Measurements from ENCODE around the gene FAM200B.
A peak's percentile ranks its signal among the peaks of the same experiment; 100 is the strongest.

FAM200B gene

DNA sequence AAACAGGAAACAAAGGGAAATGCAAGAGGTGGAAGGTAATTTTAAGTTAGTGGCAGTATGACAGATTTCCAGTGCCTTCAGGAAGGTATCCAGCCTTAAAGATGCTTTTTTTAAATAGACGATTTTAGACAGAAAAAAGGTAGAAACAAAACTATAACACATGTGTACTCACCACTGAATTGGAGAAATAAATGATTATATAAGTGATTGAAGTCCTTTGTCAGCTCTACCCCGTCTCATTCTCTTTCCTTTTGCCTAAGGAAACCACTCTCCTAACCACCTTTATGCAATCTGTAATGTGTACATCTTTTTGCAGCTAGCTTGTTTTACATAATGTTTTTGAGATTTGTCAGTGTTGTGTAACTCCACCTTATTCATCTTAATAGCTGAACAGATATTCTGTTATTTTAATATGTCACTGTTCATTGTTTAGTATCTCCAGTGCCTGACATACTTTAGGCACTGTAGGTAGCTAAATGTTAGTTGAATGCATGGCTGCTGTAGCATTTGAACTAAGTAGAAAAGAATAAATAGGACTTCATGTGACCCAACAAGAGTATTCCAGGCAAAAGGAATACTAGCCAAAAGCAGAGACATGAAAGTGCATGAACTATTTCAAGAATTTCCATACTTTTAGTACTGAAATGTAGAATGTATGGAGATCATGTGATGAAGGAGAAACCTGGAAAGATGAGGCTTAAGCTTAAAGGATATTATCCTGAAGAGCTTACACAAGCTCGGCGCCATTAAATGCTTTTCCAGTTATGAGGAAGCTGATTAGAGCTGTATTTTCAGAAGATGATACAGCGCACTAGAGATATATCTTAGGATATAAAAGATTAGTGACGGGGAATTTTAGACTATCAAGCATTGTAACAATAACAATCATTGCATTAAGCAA is 865 bp downstream of the FAM200B start:
- TF ChIP-seq CTCF (conservative IDR thresholded peaks at IDR 0.05; ENCODE audit: control insufficient read depth, insufficient read depth, low read depth, low read length): no peak
- peak overlapping the region; percentile 92 for H3K4me3 ChIP-seq (ENCODE audit: control insufficient read depth, low read depth, low read length)

DNA sequence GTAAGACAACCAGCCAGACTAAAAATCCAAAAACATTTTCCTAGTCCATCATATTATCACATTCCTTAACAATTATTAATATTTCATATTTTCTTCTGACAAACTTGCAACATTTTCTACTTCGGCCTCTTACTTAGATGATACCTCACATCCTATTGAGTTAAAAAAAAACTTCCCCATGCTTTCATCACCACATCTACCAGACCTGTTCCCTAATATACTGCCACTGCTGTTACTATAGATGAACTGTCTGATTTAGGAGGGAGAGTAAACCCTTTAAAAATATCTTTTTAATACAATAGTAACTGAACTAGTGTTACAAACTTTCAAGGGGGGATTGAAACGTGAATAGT is 1.5 kb downstream of the FAM200B start:
- no peak for DNase-seq (ENCODE audit: low read depth)
- no peak for TF ChIP-seq CTCF (conservative IDR thresholded peaks at IDR 0.05; ENCODE audit: control insufficient read depth, insufficient read depth, low read depth, low read length)
- H3K4me3 ChIP-seq (ENCODE audit: control insufficient read depth, low read depth, low read length): peak overlapping the region; percentile 92

More for the DNA sequence above, 865 bp downstream of the FAM200B start:
- peak; percentile 32 for DNase-seq (ENCODE audit: low read depth)

- no peak for TF ChIP-seq CTCF (conservative IDR thresholded peaks at IDR 0.05; ENCODE audit: control insufficient read depth, insufficient read depth, low read depth, low read length)
- no peak for DNase-seq (ENCODE audit: low read depth)
- no peak overlapping the region for H3K4me3 ChIP-seq (ENCODE audit: control insufficient read depth, low read depth, low read length)
These were observed 2.9 kb downstream of the FAM200B start for GRCh38 chr4:15684498-15684897.

DNA sequence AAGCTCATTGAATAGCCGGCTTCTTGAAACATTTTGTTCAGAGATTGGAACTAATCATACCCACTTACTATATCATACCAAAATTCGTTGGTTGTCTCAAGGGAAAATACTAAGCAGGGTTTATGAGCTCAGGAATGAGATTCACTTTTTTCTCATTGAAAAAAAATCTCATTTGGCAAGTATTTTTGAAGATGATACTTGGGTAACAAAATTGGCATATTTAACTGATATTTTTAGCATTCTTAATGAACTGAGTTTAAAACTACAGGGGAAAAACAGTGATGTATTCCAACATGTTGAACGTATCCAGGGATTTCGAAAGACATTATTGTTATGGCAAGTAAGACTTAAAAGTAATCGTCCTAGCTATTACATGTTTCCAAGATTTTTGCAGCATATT is 6.4 kb downstream of the FAM200B start:
- DNase-seq (ENCODE audit: low read depth): peak; percentile 52
- TF ChIP-seq CTCF (conservative IDR thresholded peaks at IDR 0.05; ENCODE audit: control insufficient read depth, insufficient read depth, low read depth, low read length): no peak
- no peak overlapping the region for H3K4me3 ChIP-seq (ENCODE audit: control insufficient read depth, low read depth, low read length)

DNA sequence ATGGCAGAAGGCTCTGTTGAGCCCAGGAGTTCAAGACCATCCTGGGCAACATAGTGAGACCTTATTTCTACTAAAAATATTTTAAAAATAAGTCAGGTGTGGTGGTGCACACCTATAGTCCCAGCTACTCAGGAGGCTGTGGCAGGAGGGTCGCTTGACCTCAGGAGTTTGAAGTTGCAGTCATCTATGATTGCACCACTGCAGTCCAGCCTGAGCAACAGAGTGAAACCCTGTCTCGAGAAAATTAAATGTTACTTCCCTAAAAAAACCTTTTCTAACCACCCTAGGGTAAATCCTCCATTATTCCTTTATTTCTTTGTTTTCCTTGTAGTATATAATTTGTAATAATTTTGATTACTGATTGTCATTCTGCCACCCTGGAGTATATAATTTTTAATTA is 7.9 kb downstream of the FAM200B start:
- DNase-seq (ENCODE audit: low read depth): peak; percentile 33
- TF ChIP-seq CTCF (conservative IDR thresholded peaks at IDR 0.05; ENCODE audit: control insufficient read depth, insufficient read depth, low read depth, low read length): no peak
- no peak overlapping the region for H3K4me3 ChIP-seq (ENCODE audit: control insufficient read depth, low read depth, low read length)

DNA sequence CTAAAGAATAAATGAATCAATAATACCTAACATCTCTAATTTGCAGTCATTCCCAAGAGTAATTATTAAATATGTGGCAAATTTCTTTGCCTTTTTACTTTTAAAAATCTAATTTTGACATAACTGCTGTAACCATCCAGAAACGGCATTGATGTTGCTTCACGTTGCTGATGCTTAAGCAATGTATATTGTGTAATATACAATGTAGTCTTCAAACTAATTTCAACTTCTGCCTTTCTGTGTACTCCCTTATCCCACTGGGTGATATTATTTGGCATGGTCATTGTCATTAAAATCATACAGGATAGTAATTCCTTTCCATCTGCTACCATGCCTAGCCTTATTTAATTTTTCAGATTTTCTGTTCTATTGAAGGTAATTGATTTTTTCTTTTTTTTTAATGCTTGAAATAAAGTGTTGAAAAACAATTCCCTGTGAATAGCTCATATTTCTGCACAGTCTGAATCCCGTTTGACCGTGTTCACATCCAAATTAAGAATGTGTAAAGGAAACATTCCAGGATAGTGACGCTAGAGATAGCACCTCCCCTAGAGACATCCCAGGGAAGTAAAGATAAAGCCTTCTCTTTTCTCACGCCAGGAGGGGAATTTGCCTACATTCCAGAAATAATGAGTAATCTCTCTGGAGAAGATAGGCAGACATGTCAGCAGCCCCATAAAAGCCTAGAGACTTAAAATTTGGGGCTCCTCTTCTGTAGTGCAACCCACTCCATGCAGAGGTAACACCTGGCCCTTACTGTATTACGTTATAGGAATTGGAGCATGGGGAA is 8.6 kb downstream of the FAM200B start:
- TF ChIP-seq CTCF (conservative IDR thresholded peaks at IDR 0.05; ENCODE audit: control insufficient read depth, insufficient read depth, low read depth, low read length): no peak
- DNase-seq (ENCODE audit: low read depth): peak; percentile 81
- no peak overlapping the region for H3K4me3 ChIP-seq (ENCODE audit: control insufficient read depth, low read depth, low read length)
